Breast epithelium (tissue), 3 donors: ENCODE results near the gene ATP2B3.

ENCODE experiments used
- CTCF ChIP-seq, 3 donors: fragments of 450-650 bp; IDR thresholded peaks; one replicate each; pipeline ENCODE4 v1.5.1; 2016 to 2017; ENCODE audit warnings: antibody characterized with exemption in 3 of 3, mild to moderate bottlenecking in 3 of 3, moderate library complexity in 3 of 3
- POLR2A ChIP-seq: fragments of 450-650 bp; IDR thresholded peaks from one replicate; pipeline ENCODE4 v1.6.1; 2016; ENCODE audit warnings: antibody characterized with exemption, mild to moderate bottlenecking, moderate library complexity
- POLR2AphosphoS5 ChIP-seq, 3 donors: sonication (generic); formaldehyde crosslinking; IDR thresholded peaks; one replicate each; pipeline ENCODE4 v1.6.1; 2017; ENCODE audit warnings: antibody characterized with exemption in 3 of 3

GRCh38 chrX:153602601-153603000 is 85.2 kb downstream of the ATP2B3 start:
- TF ChIP-seq CTCF (IDR thresholded peaks at IDR 0.05): no peak
- no peak for TF ChIP-seq POLR2A
- no peak for TF ChIP-seq POLR2AphosphoS5 (IDR thresholded peaks at IDR 0.05)
